ENCODE data around the gene LONP2. TPM values are rescaled to one million over a fixed set of nuclear protein-coding genes. Genes with fewer than 3 reads are reported as not detected.

Gene LONP2
- total and polyA plus RNA-seq, 2 experiments from 2014 or later, result 12.4 to 25.2 TPM

DNA sequence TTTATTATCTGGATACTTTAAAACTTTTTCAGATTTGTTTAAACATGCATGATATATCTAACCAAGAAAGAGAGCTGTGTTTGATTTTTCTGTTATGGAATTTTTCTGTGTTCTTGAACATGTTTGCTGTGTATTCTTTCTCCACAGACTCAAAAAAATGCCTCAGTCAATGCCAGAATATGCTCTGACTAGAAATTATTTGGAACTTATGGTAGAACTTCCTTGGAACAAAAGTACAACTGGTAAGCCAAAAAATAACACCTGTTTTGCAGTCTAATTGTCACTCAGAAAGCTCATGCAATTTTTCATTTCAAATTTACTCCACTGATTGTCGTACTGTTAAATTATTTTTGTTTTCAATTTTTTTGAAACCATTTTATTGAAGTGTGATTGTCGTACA lies 18.5 kb downstream of the LONP2 start:
- Histone ChIP-seq H4K20me1 (replicated peaks; ENCODE audit: insufficient read depth) (no peaks in the 10 kb centered on the region; the same call in 1 of the 2 replicates), H3K79me2 (replicated peaks; ENCODE audit: insufficient read depth) (no peaks in the 10 kb centered on the region), H3K4me3 (no peak overlapping the region), H3F3A (replicated peaks; ENCODE audit: low read depth) (no peaks in the 10 kb centered on the region), H3K4me2 (no peak overlapping the region), H3K27me3 (ENCODE audit: insufficient read depth) (no peaks in the 10 kb centered on the region), H3K4me1 (ENCODE audit: insufficient read depth) (no peaks in the 10 kb centered on the region), H2AFZ (no peak overlapping the region), H3K27ac (ENCODE audit: low read depth) (no peak overlapping the region), H3K36me3 (ENCODE audit: insufficient read depth) (peaks cover 26% of the 10 kb centered on the region; the same call in 1 of the 2 replicates), H3K9me2 (ENCODE audit: insufficient read depth) (no peaks in the 10 kb centered on the region)
- Mint-ChIP-seq H3K27me3 (ENCODE audit: insufficient read depth, low read depth, poor library complexity) (peaks cover 3% of the 10 kb centered on the region), H3K36me3 (ENCODE audit: low read depth) (peaks cover 35% of the 10 kb centered on the region), H3K4me3 (no peak overlapping the region), H3K9me3 (peaks cover 3% of the 10 kb centered on the region; the same call in 1 of the 3 replicates), H3K4me1 (0 out of 3 replicates have a peak, but pooled peaks cover 3% of the 10 kb centered on the region), H3K27ac (no peak overlapping the region)
- ATAC-seq, result no peak
- TF ChIP-seq STAT1 (IDR thresholded peaks at IDR 0.05; ENCODE audit: unreplicated experiment), result no peak
- no peak for DNase-seq (ENCODE audit: low spot score)

DNA sequence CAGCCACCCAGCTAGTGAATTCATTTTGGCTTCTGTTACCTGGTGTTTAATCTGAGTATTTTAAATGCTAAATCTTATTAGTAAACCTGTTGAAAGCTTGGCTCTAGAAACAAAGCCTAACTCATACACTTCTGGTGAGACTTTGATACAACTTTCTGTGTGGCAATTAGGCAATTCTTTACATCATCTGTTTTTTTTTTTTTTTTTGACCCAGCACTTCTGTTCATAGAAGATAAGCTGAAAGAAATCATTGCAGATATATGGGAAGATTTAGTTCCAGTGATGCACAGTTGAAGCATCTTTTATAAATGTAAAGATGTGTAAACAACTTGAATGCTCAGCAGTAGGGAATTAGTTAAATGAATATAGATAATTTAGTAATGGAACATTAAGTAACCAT lies 24.9 kb downstream of the LONP2 start:
- Histone ChIP-seq H3K9me2 (ENCODE audit: insufficient read depth) (no peaks in the 10 kb centered on the region), H2AFZ (no peak overlapping the region), H3K4me1 (ENCODE audit: insufficient read depth) (no peaks in the 10 kb centered on the region), H3K4me3 (no peak overlapping the region), H3K27ac (ENCODE audit: low read depth) (no peak overlapping the region), H4K20me1 (replicated peaks; ENCODE audit: insufficient read depth) (no peaks in the 10 kb centered on the region; the same call in 1 of the 2 replicates), H3K36me3 (ENCODE audit: insufficient read depth) (no peaks in the 10 kb centered on the region), H3K79me2 (replicated peaks; ENCODE audit: insufficient read depth) (no peaks in the 10 kb centered on the region), H3F3A (replicated peaks; ENCODE audit: low read depth) (no peaks in the 10 kb centered on the region), H3K27me3 (ENCODE audit: insufficient read depth) (no peaks in the 10 kb centered on the region), H3K4me2 (no peak overlapping the region)
- H3K27ac Mint-ChIP-seq, result no peak overlapping the region
- TF ChIP-seq EZH2 (IDR thresholded peaks at IDR 0.05; ENCODE audit: low read depth, unreplicated experiment), result no peak
- H3K36me3 Mint-ChIP-seq (ENCODE audit: low read depth), result peaks cover 13% of the 10 kb centered on the region
- H3K4me3 Mint-ChIP-seq, result no peak overlapping the region
- peaks cover 1% of the 10 kb centered on the region for H3K27me3 Mint-ChIP-seq (ENCODE audit: insufficient read depth, low read depth, poor library complexity)
- ATAC-seq, result no peak
- DNase-seq (ENCODE audit: low spot score), result no peak
- no peaks in the 10 kb centered on the region for H3K4me1 Mint-ChIP-seq
- H3K9me3 Mint-ChIP-seq, result no peaks in the 10 kb centered on the region

DNA sequence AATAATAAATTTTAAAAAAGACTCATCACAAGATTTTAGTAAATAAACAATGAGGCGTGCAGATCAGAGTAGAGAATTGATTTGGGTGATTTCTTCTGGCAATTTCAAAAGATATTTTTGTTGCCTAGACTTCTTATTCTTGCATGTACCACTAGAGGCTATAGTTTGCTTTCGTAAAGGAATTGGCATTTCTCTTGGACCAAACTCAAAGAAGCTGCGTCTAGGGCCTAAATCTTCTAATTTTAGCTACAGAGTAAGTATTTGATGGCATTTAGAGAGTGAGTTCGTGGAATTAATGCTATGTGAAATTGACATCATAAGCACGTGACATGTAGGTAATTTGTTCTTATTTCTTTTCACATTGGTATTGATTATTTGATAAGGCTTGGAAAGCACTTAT lies 27.6 kb downstream of the LONP2 start:
- H3K27ac ChIP-seq (ENCODE audit: low read depth), result no peak overlapping the region
- peaks cover 13% of the 10 kb centered on the region for H3K4me1 Mint-ChIP-seq
- H3K4me1 ChIP-seq (ENCODE audit: insufficient read depth), result peaks cover 11% of the 10 kb centered on the region; the same call in 1 of the 2 replicates
- H2AFZ ChIP-seq, result no peak overlapping the region
- no peak overlapping the region for H3K4me3 ChIP-seq
- no peak for ATAC-seq
- no peak overlapping the region for H3K4me2 ChIP-seq
- H3K4me3 Mint-ChIP-seq, result no peak overlapping the region
- no peaks in the 10 kb centered on the region; the same call in 1 of the 2 replicates for H4K20me1 ChIP-seq (replicated peaks; ENCODE audit: insufficient read depth)
- no peak for DNase-seq (ENCODE audit: low spot score)
- H3K27me3 ChIP-seq (ENCODE audit: insufficient read depth), result no peaks in the 10 kb centered on the region
- no peaks in the 10 kb centered on the region for H3K9me2 ChIP-seq (ENCODE audit: insufficient read depth)
- H3K27ac Mint-ChIP-seq, result no peak overlapping the region
- no peaks in the 10 kb centered on the region for H3K36me3 ChIP-seq (ENCODE audit: insufficient read depth)
- H3K36me3 Mint-ChIP-seq (ENCODE audit: low read depth), result peaks cover 3% of the 10 kb centered on the region; the same call in 1 of the 3 replicates
- peaks cover under 1% of the 10 kb centered on the region for H3K27me3 Mint-ChIP-seq (ENCODE audit: insufficient read depth, low read depth, poor library complexity)
- H3K79me2 ChIP-seq (replicated peaks; ENCODE audit: insufficient read depth), result no peaks in the 10 kb centered on the region
- H3K9me3 Mint-ChIP-seq, result no peaks in the 10 kb centered on the region
- H3F3A ChIP-seq (replicated peaks; ENCODE audit: low read depth), result no peaks in the 10 kb centered on the region
- TF ChIP-seq, protein P1, sequence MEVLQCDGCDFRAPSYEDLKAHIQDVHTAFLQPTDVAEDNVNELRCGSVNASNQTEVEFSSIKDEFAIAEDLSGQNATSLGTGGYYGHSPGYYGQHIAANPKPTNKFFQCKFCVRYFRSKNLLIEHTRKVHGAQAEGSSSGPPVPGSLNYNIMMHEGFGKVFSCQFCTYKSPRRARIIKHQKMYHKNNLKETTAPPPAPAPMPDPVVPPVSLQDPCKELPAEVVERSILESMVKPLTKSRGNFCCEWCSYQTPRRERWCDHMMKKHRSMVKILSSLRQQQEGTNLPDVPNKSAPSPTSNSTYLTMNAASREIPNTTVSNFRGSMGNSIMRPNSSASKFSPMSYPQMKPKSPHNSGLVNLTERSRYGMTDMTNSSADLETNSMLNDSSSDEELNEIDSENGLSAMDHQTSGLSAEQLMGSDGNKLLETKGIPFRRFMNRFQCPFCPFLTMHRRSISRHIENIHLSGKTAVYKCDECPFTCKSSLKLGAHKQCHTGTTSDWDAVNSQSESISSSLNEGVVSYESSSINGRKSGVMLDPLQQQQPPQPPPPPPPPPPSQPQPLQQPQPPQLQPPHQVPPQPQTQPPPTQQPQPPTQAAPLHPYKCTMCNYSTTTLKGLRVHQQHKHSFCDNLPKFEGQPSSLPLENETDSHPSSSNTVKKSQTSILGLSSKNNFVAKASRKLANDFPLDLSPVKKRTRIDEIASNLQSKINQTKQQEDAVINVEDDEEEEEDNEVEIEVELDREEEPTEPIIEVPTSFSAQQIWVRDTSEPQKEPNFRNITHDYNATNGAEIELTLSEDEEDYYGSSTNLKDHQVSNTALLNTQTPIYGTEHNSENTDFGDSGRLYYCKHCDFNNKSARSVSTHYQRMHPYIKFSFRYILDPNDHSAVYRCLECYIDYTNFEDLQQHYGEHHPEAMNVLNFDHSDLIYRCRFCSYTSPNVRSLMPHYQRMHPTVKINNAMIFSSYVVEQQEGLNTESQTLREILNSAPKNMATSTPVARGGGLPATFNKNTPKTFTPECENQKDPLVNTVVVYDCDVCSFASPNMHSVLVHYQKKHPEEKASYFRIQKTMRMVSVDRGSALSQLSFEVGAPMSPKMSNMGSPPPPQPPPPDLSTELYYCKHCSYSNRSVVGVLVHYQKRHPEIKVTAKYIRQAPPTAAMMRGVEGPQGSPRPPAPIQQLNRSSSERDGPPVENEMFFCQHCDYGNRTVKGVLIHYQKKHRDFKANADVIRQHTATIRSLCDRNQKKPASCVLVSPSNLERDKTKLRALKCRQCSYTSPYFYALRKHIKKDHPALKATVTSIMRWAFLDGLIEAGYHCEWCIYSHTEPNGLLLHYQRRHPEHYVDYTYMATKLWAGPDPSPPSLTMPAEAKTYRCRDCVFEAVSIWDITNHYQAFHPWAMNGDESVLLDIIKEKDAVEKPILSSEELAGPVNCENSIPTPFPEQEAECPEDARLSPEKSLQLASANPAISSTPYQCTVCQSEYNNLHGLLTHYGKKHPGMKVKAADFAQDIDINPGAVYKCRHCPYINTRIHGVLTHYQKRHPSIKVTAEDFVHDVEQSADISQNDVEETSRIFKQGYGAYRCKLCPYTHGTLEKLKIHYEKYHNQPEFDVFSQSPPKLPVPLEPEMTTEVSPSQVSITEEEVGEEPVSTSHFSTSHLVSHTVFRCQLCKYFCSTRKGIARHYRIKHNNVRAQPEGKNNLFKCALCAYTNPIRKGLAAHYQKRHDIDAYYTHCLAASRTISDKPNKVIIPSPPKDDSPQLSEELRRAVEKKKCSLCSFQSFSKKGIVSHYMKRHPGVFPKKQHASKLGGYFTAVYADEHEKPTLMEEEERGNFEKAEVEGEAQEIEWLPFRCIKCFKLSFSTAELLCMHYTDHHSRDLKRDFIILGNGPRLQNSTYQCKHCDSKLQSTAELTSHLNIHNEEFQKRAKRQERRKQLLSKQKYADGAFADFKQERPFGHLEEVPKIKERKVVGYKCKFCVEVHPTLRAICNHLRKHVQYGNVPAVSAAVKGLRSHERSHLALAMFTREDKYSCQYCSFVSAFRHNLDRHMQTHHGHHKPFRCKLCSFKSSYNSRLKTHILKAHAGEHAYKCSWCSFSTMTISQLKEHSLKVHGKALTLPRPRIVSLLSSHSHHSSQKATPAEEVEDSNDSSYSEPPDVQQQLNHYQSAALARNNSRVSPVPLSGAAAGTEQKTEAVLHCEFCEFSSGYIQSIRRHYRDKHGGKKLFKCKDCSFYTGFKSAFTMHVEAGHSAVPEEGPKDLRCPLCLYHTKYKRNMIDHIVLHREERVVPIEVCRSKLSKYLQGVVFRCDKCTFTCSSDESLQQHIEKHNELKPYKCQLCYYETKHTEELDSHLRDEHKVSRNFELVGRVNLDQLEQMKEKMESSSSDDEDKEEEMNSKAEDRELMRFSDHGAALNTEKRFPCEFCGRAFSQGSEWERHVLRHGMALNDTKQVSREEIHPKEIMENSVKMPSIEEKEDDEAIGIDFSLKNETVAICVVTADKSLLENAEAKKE (CRISPR knock-in tag; IDR thresholded peaks at IDR 0.05), result no peak
- TF ChIP-seq JUNB (IDR thresholded peaks at IDR 0.05; ENCODE audit: unreplicated experiment), result no peak
- no peak for TF ChIP-seq ZNF331 (CRISPR knock-in tag; IDR thresholded peaks at IDR 0.05; ENCODE audit: low read depth)
- TF ChIP-seq, protein P2, sequence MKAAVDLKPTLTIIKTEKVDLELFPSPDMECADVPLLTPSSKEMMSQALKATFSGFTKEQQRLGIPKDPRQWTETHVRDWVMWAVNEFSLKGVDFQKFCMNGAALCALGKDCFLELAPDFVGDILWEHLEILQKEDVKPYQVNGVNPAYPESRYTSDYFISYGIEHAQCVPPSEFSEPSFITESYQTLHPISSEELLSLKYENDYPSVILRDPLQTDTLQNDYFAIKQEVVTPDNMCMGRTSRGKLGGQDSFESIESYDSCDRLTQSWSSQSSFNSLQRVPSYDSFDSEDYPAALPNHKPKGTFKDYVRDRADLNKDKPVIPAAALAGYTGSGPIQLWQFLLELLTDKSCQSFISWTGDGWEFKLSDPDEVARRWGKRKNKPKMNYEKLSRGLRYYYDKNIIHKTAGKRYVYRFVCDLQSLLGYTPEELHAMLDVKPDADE (IDR thresholded peaks at IDR 0.05), result no peak
- no peak for TF ChIP-seq STAT1 (IDR thresholded peaks at IDR 0.05; ENCODE audit: unreplicated experiment)
- TF ChIP-seq, protein P3, sequence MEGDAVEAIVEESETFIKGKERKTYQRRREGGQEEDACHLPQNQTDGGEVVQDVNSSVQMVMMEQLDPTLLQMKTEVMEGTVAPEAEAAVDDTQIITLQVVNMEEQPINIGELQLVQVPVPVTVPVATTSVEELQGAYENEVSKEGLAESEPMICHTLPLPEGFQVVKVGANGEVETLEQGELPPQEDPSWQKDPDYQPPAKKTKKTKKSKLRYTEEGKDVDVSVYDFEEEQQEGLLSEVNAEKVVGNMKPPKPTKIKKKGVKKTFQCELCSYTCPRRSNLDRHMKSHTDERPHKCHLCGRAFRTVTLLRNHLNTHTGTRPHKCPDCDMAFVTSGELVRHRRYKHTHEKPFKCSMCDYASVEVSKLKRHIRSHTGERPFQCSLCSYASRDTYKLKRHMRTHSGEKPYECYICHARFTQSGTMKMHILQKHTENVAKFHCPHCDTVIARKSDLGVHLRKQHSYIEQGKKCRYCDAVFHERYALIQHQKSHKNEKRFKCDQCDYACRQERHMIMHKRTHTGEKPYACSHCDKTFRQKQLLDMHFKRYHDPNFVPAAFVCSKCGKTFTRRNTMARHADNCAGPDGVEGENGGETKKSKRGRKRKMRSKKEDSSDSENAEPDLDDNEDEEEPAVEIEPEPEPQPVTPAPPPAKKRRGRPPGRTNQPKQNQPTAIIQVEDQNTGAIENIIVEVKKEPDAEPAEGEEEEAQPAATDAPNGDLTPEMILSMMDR (conservative IDR thresholded peaks at IDR 0.05; ENCODE audit: low read depth in 2 of 2), result no peak; a peak in 1 of 4 replicates
- no peak for TF ChIP-seq EZH2phosphoT487 (IDR thresholded peaks at IDR 0.05; ENCODE audit: unreplicated experiment)

Measured in GM23338 (cell line).